Tibial nerve (tissue), 4 donors: ENCODE measurements around the gene CSRP3. TPM values are rescaled to one million over a fixed set of nuclear protein-coding genes. Genes with fewer than 3 reads are reported as not detected.

Source experiments
- DNase-seq, 2 donors: peaks; one replicate each; pipeline ENCODE4 v3.0.0-alpha.2; 2019; ENCODE audit warnings: low spot score in 2 of 2
- H3K27ac ChIP-seq, 4 donors: fragments of 200-600 bp; sonication (generic) in 3 of 4; one replicate each; pipeline ENCODE4 v1.5.1; 2017 to 2019; ENCODE audit warnings: mild to moderate bottlenecking in 1 of 4
- H3K27me3 ChIP-seq, 2 donors: fragments of 200-600 bp; sonication (generic) in 1 of 2; one replicate each; pipeline versions ENCODE4 v1.5.1 to v1.6.0; 2017 to 2019
- H3K36me3 ChIP-seq, 3 donors: fragments of 200-600 bp; sonication (generic); one replicate each; pipeline ENCODE4 v1.5.1; 2018 to 2019
- H3K4me1 ChIP-seq, 4 donors: fragments of 200-600 bp; sonication (generic) in 3 of 4; one replicate each; pipeline ENCODE4 v1.5.1; 2017 to 2019
- H3K4me3 ChIP-seq, 4 donors: fragments of 200-600 bp; sonication (generic) in 3 of 4; one replicate each; pipeline ENCODE4 v1.5.1; 2017 to 2019; ENCODE audit warnings: mild to moderate bottlenecking in 1 of 4, moderate library complexity in 1 of 4
- H3K9me3 ChIP-seq, 4 donors: fragments of 200-600 bp; sonication (generic) in 3 of 4; one replicate each; pipeline ENCODE4 v1.5.1; 2017 to 2019
- EP300 ChIP-seq, 2 donors: sonication (generic); formaldehyde crosslinking; IDR thresholded peaks; one replicate each; pipeline ENCODE4 v1.6.1; 2017; ENCODE audit warnings: antibody characterized with exemption in 2 of 2, mild to moderate bottlenecking in 1 of 2
- POLR2A ChIP-seq, 2 donors: fragments of 450-650 bp; IDR thresholded peaks; one replicate each; pipeline ENCODE4 v1.6.1; 2017; ENCODE audit warnings: antibody characterized with exemption in 2 of 2, mild to moderate bottlenecking in 2 of 2, moderate library complexity in 2 of 2
- WGBS, 2 donors: methylation state at CpG; one replicate each; pipeline ENCODE4 v1.1.5; 2018; 5-methylcytosine and 5-hydroxymethylcytosine counted together
- total RNA-seq, 4 donors: library from RNA; depleted of rRNA; stranded (reverse); fragments of >200 nt; gene quantifications; one replicate each; pipeline ENCODE4 v1.1.0, GENCODE V29; 2016
- TF ChIP-seq, protein P1 (sequence below), 5 experiments: fragments of 200-600 bp in 3 of 5; fragments of 450-650 bp in 2 of 5; sonication (generic) in 3 of 5; IDR thresholded peaks; one replicate each; pipeline ENCODE4 v1.5.1; 2016 to 2019; ENCODE audit warnings: antibody characterized with exemption in 5 of 5, mild to moderate bottlenecking in 3 of 5, moderate library complexity in 2 of 5

Gene CSRP3
- total RNA-seq, 4 donors from 2014 or later: not detected

DNA sequence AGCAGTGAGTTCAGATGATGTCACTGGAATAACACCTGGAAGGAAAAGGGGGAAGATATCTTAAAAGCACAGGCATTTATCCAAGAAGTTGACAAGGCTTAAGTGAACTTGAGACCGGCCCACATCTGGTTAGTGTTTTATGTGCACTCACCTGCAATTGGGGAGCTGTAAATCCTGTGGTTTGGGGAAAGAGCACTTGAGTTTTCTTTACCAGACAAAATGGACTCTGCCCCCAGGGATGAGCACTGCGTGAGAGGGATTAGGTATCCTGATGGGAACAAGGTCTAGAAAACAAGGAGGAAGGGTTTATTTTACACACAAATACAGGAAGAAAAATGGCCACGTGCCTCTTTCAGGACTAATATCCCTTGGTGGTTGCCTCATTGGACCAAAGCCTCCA is 23.8 kb upstream of the CSRP3 start:
- no peak overlapping the region for H3K4me3 ChIP-seq
- H3K27ac ChIP-seq: no peak overlapping the region
- WGBS, 2 donors: 81 to 84% methylated on average over 3 of the region's 3 CpGs
- no peak for DNase-seq
- no peaks in the 10 kb centered on the region for H3K27me3 ChIP-seq
- H3K9me3 ChIP-seq: no peaks in the 10 kb centered on the region
- H3K4me1 ChIP-seq: no peaks in the 10 kb centered on the region
- TF ChIP-seq, protein P1, sequence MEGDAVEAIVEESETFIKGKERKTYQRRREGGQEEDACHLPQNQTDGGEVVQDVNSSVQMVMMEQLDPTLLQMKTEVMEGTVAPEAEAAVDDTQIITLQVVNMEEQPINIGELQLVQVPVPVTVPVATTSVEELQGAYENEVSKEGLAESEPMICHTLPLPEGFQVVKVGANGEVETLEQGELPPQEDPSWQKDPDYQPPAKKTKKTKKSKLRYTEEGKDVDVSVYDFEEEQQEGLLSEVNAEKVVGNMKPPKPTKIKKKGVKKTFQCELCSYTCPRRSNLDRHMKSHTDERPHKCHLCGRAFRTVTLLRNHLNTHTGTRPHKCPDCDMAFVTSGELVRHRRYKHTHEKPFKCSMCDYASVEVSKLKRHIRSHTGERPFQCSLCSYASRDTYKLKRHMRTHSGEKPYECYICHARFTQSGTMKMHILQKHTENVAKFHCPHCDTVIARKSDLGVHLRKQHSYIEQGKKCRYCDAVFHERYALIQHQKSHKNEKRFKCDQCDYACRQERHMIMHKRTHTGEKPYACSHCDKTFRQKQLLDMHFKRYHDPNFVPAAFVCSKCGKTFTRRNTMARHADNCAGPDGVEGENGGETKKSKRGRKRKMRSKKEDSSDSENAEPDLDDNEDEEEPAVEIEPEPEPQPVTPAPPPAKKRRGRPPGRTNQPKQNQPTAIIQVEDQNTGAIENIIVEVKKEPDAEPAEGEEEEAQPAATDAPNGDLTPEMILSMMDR (IDR thresholded peaks at IDR 0.05): no peak
- TF ChIP-seq EP300 (IDR thresholded peaks at IDR 0.05) (no peak), POLR2A (IDR thresholded peaks at IDR 0.05) (no peak)
- H3K36me3 ChIP-seq: no peaks in the 10 kb centered on the region

DNA sequence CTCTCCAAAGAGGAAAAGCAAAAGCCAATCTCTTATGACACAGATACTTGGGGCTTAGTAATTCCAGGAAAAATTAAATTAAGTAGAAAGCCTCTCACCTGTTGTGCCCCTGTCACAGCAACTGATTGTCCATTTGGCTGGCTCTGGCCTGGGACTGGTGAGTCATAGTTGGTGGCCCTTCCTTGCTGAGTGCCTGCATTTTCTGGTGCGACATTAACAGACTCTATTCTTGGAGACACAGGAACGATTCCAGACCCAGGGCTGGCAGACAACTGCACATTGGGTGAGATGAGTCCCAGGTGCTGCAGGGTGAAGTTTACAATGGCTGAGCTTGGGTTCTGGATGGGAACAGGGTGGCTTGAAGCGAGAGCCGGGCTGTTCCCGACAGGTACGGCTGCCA is 23.3 kb upstream of the CSRP3 start:
- H3K27ac ChIP-seq: no peak overlapping the region
- TF ChIP-seq EP300 (IDR thresholded peaks at IDR 0.05) (no peak), POLR2A (IDR thresholded peaks at IDR 0.05) (no peak)
- TF ChIP-seq, protein P1 (IDR thresholded peaks at IDR 0.05): no peak
- H3K9me3 ChIP-seq: no peaks in the 10 kb centered on the region
- H3K4me1 ChIP-seq: no peaks in the 10 kb centered on the region
- 90% methylated on average over 6 of the region's 6 CpGs for WGBS, 2 donors
- no peak overlapping the region for H3K4me3 ChIP-seq
- no peaks in the 10 kb centered on the region for H3K27me3 ChIP-seq
- H3K36me3 ChIP-seq: no peaks in the 10 kb centered on the region
- no peak for DNase-seq

DNA sequence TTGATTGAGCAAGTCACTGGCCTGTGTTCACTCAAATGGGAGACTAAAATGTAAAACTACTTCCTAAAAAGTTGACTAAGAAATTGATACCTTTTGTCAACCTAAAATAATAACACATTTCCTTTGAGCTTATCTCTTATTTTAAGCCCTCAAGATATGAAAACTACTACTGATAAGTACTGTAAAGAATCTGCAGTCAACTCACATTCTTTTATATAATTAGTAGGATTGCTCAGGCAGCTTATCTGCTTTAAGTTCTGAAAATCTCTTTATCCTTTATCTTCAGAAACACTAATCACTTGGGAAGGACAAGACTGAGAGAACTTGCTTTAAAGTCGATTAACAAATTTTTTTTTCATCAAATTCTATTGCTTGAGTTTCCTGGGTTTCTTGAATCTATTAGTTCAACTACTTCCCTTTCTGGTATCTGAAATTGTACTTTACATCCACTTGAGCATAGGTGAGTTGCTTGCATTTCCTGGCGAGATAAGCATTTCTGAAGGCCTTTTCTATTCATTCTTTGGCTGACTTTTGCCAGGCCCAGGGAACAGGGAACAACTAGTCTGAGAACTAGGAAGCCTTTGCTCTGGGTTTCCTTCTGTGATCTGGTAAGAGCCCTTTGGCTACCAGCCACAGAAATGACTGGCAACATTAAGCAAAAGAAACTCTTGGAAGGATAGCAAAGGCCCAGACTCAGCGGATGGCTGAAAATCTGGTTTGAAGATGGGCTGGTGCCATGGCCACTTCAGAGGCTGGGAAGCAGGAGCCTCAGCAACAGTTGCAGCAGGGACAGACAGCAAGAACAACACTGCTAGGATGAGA is 19.3 kb upstream of the CSRP3 start:
- no peaks in the 10 kb centered on the region for H3K4me1 ChIP-seq
- H3K27me3 ChIP-seq: no peaks in the 10 kb centered on the region
- no peak for DNase-seq
- H3K27ac ChIP-seq: no peak overlapping the region
- no peaks in the 10 kb centered on the region for H3K9me3 ChIP-seq
- 65 to 83% methylated on average over 3 of the region's 3 CpGs for WGBS, 2 donors
- H3K4me3 ChIP-seq: no peak overlapping the region
- no peaks in the 10 kb centered on the region for H3K36me3 ChIP-seq
- TF ChIP-seq EP300 (IDR thresholded peaks at IDR 0.05) (no peak), POLR2A (IDR thresholded peaks at IDR 0.05) (no peak)
- TF ChIP-seq, protein P1 (IDR thresholded peaks at IDR 0.05): no peak

DNA sequence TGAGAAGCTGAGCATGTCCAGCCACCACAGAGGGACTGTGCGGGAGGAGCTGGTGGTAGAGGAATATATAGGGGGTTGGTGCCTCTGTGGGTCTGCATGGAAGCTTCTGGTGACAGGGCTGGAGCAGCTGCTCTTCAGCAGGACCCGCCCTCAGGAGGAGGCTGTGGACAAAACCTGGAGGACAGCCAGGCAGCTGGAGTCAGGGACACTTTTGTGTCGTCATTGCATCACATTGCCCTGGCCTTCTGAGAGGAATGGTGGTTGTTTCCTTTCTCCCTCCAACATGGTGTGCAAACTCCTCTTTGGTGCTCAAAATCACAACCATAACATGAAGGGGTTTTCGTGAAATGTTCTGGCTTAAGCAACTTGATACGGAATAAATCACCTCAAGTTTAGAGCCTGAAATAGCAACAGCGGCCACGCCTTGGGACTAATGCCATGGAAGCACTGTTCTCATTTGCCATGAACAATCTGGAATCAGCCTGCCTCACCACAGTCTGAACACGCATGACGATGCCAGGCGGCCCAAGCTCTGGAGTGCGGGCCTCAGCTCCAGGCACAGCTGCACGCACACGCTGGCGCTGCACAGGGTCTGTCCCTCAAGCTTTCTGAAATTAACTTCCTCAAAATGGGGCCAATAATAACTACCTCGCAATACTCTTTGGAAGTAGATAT is 17.1 kb upstream of the CSRP3 start:
- H3K27me3 ChIP-seq: no peaks in the 10 kb centered on the region
- TF ChIP-seq, protein P1 (IDR thresholded peaks at IDR 0.05): no peak
- TF ChIP-seq POLR2A (IDR thresholded peaks at IDR 0.05) (no peak), EP300 (IDR thresholded peaks at IDR 0.05) (no peak)
- 85 to 88% methylated on average over 15 of the region's 15 CpGs for WGBS, 2 donors
- no peaks in the 10 kb centered on the region for H3K36me3 ChIP-seq
- H3K27ac ChIP-seq: no peak overlapping the region
- no peaks in the 10 kb centered on the region for H3K9me3 ChIP-seq
- no peak overlapping the region for H3K4me3 ChIP-seq
- no peaks in the 10 kb centered on the region for H3K4me1 ChIP-seq
- DNase-seq: no peak

GRCh38 chr11:19218216-19218615 is 16.4 kb upstream of the CSRP3 start:
- TF ChIP-seq POLR2A (IDR thresholded peaks at IDR 0.05) (no peak), EP300 (IDR thresholded peaks at IDR 0.05) (no peak)
- TF ChIP-seq, protein P1 (IDR thresholded peaks at IDR 0.05): no peak
- no peak for DNase-seq
- no peaks in the 10 kb centered on the region for H3K27me3 ChIP-seq
- no peak overlapping the region for H3K4me3 ChIP-seq
- H3K9me3 ChIP-seq: no peaks in the 10 kb centered on the region
- no peaks in the 10 kb centered on the region for H3K36me3 ChIP-seq
- WGBS, 2 donors: 76 to 85% methylated on average over 3 of the region's 3 CpGs
- H3K27ac ChIP-seq: no peak overlapping the region
- no peaks in the 10 kb centered on the region for H3K4me1 ChIP-seq
